ENCODE data around the gene PANK1.
A peak's percentile ranks its signal among the peaks of the same experiment; 100 is the strongest.
"Not testable (repeated sequence)": the region's sequence is repeated elsewhere in the genome, so short reads cannot be mapped to it uniquely, and the experiment has no call there.

The PANK1 gene

DNA sequence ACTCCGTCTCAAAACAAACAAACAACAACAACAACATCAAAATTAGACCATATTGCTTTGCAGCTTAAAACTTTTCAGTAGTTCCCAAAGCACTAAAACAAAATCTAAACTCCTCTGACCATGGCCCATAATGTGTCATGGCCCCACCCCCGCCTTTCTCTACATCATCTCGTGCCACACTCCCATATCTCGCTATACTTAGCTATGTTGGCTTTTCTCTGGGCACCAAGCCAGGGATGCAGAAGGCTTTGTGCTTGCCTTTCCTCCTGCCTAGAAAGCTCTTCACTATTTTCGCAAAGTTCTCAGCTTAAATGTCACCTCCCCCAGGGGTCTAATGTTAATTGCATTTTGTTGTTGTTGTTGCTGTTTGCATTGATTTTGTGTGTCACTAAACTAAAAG, 94.5 kb downstream of the PANK1 start:
- TF ChIP-seq POLR2A (IDR thresholded peaks at IDR 0.05; ENCODE audit: extremely low read depth, insufficient read length) (no peak), MYC (IDR thresholded peaks at IDR 0.05; ENCODE audit: low read depth, low read length) (no peak)
- TF ChIP-seq, protein P1, sequence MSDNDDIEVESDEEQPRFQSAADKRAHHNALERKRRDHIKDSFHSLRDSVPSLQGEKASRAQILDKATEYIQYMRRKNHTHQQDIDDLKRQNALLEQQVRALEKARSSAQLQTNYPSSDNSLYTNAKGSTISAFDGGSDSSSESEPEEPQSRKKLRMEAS (IDR thresholded peaks at IDR 0.05; ENCODE audit: low read depth, low read length) = no peak
- TF ChIP-seq, protein P2, sequence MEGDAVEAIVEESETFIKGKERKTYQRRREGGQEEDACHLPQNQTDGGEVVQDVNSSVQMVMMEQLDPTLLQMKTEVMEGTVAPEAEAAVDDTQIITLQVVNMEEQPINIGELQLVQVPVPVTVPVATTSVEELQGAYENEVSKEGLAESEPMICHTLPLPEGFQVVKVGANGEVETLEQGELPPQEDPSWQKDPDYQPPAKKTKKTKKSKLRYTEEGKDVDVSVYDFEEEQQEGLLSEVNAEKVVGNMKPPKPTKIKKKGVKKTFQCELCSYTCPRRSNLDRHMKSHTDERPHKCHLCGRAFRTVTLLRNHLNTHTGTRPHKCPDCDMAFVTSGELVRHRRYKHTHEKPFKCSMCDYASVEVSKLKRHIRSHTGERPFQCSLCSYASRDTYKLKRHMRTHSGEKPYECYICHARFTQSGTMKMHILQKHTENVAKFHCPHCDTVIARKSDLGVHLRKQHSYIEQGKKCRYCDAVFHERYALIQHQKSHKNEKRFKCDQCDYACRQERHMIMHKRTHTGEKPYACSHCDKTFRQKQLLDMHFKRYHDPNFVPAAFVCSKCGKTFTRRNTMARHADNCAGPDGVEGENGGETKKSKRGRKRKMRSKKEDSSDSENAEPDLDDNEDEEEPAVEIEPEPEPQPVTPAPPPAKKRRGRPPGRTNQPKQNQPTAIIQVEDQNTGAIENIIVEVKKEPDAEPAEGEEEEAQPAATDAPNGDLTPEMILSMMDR (IDR thresholded peaks at IDR 0.05; ENCODE audit: low read depth, low read length) = no peak
- no peak for DNase-seq (ENCODE audit: low read depth)
- H3K4me3 ChIP-seq (ENCODE audit: low read depth, low read length) = no peak overlapping the region

DNA sequence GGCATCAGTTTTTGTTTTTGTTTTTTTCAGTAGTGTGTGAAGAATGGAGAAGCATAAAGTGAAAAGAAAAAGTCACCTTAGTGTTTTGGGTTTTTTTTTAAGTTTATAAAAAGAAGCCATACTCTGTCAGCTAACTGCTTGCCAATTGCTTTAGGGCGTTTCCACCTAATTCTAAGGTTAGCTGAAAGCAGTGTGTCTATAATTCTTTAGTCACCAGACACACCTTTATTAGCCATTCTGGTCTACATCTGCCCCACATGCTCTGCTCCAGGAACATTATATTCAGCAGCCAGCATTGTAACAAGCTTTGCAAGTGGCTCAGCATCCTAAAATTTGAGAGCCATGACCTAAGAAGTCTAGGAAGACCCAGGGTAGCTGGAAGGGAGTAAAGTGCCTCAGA, 95.5 kb downstream of the PANK1 start:
- TF ChIP-seq MYC (IDR thresholded peaks at IDR 0.05; ENCODE audit: low read depth, low read length) (no peak), POLR2A (IDR thresholded peaks at IDR 0.05; ENCODE audit: extremely low read depth, insufficient read length) (no peak)
- TF ChIP-seq, protein P2 (IDR thresholded peaks at IDR 0.05; ENCODE audit: low read depth, low read length) = no peak
- TF ChIP-seq, protein P1 (IDR thresholded peaks at IDR 0.05; ENCODE audit: low read depth, low read length) = no peak
- DNase-seq (ENCODE audit: low read depth) = no peak
- no peak overlapping the region for H3K4me3 ChIP-seq (ENCODE audit: low read depth, low read length)

DNA sequence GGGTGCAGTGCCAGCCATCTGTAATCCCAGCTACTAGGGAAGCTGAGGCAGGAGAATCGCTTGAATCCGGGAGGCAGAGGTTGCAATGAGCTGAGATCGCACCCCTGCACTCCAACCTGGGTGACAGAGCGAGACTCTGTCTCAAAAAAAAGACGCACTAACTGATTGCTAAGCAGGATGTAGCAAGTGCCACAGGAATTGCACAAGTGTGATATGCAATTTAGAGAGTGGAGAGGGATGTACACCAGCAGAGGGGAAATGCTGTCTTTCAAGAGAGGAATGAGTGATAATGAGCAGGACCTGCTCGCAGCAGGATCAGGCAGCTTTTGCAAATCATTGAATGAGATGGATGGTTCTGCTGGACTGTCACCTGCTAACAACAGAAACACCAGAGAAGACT, 96.4 kb downstream of the PANK1 start:
- TF ChIP-seq, protein P2 (IDR thresholded peaks at IDR 0.05; ENCODE audit: low read depth, low read length) = no peak
- no peak for TF ChIP-seq MYC (IDR thresholded peaks at IDR 0.05; ENCODE audit: low read depth, low read length)
- peak; percentile 50 for DNase-seq (ENCODE audit: low read depth)
- H3K4me3 ChIP-seq (ENCODE audit: low read depth, low read length) = no peak overlapping the region

DNA sequence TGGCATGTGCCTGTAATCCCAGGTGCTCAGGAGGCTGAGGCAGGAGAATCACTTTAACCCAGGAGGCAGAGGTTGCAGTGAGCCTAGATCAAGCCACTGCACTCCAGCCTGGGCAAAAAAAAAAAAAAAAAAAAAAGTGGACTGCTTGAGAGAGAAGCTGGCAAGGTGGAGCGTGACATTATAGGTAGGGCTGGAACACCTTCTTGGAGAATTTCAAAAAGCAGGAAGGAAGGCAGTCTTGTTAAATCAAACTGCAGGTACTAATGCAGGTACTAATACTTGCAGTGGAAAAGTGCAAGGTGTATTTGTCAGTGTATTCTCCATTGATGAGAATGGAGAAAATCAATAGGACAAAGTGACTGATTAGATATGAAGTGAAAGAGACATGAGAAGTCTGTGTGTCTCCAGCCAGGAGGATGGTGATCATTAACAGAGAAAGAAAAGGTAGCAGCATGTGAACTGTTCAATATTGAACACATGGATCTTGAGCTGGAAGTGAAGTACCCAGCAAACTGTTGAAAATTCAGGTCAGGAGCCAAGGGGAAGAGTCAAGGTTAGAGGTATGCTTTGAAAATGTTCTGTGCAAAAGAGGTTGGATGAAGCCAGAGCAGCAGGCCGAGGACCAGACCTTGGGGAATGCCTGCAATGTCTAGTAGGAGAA, 97.1 kb downstream of the PANK1 start:
- DNase-seq (ENCODE audit: low read depth) = no peak
- TF ChIP-seq POLR2A (IDR thresholded peaks at IDR 0.05; ENCODE audit: extremely low read depth, insufficient read length) = no peak
- TF ChIP-seq, protein P2 (IDR thresholded peaks at IDR 0.05; ENCODE audit: low read depth, low read length) = no peak
- TF ChIP-seq MYC (IDR thresholded peaks at IDR 0.05; ENCODE audit: low read depth, low read length) = no peak
- TF ChIP-seq, protein P1 (IDR thresholded peaks at IDR 0.05; ENCODE audit: low read depth, low read length) = no peak
- no peak overlapping the region for H3K4me3 ChIP-seq (ENCODE audit: low read depth, low read length)

DNA sequence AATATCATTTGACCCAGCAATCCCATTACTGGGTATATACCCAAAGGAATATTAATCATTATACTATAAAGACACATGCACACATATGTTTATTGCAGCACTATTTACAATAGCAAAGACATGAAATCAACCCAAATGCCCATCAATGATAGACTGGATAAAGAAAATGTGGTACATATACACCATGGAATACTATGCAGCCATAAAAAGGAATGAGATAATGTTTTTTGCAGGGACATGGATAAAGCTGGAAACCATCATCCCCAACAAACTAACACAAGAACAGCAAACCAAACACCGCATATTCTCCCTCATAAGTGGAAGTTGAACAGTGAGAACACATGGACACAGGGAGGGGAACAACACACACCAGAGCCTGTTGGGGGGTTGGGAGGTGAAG, 98.4 kb downstream of the PANK1 start:
- H3K4me3 ChIP-seq (ENCODE audit: low read depth, low read length); DNase-seq (ENCODE audit: low read depth): not testable (repeated sequence)

DNA sequence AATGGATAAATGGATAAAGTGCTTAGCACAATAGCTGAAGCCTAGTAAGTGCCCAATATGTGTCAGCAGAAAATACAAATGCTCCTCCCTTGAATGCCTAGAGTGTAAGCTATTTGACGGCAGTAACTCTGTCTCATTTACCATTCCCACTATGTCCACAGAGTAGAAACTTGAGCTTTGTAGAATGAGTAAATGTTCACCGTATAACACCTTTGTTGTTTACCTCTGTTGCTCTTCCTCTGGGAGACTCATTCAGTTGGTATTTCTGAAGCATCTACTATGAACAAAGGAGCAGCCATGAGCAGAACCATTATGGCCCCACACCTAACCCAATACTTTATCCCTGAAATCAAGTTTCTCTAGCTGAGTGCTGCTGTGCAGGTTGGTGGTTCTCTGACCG, 101.2 kb downstream of the PANK1 start:
- no peak overlapping the region for H3K4me3 ChIP-seq (ENCODE audit: low read depth, low read length)
- TF ChIP-seq MYC (IDR thresholded peaks at IDR 0.05; ENCODE audit: low read depth, low read length) = no peak
- TF ChIP-seq, protein P1 (IDR thresholded peaks at IDR 0.05; ENCODE audit: low read depth, low read length) = no peak
- no peak for DNase-seq (ENCODE audit: low read depth)

DNA sequence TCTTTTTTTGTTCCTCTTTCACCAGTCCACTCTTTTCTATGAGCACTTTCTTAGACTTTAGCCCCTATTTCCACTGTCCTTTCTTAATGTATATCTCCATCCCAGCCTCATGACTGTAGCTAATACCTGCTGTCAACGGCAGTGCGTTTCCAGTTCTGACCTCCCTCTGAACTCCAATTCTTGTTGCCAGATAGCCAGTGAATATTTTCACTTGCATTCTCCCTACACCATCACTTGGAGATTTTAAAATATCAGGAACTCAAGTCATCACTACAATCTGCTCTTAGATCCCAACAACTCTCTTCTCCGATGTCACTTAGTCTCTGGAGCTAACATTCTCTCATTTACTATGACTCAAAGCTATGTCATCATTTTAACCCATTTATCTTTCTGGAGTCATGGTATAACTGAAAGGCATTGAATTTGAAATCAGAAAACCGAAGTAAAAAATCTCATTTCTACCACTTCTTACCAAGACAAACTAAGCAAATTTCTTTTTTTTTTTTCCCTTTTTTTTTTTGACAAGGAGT, 104.6 kb downstream of the PANK1 start:
- TF ChIP-seq POLR2A (IDR thresholded peaks at IDR 0.05; ENCODE audit: extremely low read depth, insufficient read length) (no peak), MYC (IDR thresholded peaks at IDR 0.05; ENCODE audit: low read depth, low read length) (no peak)
- TF ChIP-seq, protein P1 (IDR thresholded peaks at IDR 0.05; ENCODE audit: low read depth, low read length) = no peak
- TF ChIP-seq, protein P2 (IDR thresholded peaks at IDR 0.05; ENCODE audit: low read depth, low read length) = no peak
- DNase-seq (ENCODE audit: low read depth) = no peak
- no peak overlapping the region for H3K4me3 ChIP-seq (ENCODE audit: low read depth, low read length)
